ENCODE data around the gene ERN1.

ERN1 gene

DNA sequence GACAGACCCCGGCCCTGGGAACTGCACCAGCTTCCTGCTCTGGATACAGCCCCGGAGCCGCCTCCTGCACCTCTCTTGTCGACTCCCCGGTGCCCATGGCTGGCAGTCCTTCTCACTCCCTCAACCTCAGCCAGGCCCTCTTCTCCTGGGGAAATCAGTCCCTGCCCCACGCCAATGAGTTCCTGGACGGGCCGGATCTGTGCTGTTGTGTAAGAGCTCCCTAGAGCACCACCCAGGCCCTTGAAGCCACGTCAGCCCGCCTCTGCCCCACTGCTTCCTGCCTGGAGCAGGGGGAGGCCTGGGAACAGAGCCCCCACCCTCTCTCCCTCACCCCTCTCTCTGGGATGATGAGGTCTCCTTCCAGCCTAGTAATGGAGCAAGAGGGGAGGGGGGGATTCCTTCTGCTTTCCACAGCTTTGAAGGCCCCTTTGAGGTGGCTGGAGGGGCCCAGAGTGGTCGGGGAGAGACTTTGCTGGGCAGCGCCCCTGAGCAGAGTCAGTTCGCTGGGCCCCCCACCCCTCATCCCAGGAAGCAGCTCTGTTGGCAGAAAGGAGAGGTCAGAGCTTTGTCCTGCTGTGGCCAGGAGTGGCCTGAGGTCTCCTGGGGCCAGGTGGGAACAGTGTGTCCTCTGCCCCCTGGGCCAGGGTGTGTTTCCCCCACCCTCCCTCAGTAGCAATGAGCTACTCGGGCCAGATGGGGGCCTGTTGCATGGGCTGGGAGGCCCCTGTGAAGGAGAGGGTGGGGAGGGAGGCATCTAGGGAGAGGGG lies 128.0 kb downstream of the ERN1 start:
- DNase-seq, result no peak

DNA sequence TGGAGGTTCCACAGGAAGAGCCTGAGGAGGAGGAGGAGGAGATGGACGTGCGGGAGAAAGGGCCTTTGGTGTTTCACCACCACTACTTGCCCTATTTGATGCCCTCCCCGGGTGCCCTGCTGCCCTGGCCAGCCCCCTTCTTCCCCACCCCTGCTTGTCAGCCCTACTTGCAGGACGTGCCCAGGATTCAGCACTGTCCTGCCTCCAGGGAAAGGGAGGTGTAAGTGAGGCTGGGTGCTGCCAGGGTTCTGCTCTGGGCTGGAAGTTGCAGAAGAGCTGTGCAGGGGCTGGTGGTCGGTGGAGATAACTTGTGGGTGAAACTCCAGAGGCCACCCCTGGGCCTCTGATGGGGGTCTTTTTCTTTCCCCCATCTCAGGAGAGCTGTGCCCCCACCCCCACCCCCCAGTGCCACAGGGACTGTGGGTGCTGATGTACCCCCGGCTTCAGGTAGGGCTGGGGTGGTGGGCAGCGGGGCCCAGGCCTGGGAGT lies 128.8 kb downstream of the ERN1 start:
- no peak for DNase-seq

GRCh38 chr17:63999680-64000531 lies 130.0 kb downstream of the ERN1 start:
- no peak for DNase-seq

- DNase-seq, result no peak
Measured at GRCh38 chr17:63998721-63999679, 130.9 kb downstream of the ERN1 start.

GRCh38 chr17:63998050-63998720 lies 131.8 kb downstream of the ERN1 start, which contains the start of gene PRR29:
Gene PRR29, plus strand, starts transcription at chr17:63998351. Its CDS starts 14 bp downstream, at chr17:63998365.
- peak; percentile 74 to 78 for DNase-seq

DNA sequence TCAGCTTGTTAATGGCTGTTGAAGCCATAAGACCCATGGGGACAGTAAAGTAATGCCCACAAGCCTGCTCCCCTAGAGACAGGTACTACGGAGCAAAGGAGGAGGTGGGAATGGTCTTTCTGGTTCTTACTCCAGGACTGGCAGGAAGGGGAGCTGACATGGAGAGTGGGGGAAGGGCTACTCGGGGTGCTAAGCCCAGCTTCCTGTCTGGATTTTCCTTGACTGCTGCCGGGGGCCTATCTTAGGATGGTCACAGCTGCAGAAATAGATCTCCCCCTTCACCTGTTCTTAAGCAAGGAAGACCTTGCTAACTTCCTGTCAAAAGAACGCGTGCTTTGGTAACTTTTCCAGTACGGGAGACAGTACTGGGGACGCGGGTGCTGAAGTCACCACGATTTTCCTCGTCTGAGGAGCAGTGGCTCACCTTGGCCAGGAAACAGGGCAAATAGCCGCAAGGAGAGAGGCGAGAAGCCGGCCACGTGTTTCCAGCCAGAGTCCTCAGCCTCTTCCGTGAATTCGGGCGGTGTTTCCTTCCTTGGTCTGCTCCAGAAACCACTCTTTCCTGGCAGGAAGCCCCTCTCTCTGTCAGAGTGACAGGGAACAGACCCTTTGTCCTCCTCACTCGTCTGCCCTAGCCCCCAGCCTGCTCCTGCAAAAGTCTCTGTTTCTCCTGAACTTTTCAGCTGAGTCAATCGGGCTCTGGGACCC lies 132.4 kb downstream of the ERN1 start:
- no peak for DNase-seq

DNA sequence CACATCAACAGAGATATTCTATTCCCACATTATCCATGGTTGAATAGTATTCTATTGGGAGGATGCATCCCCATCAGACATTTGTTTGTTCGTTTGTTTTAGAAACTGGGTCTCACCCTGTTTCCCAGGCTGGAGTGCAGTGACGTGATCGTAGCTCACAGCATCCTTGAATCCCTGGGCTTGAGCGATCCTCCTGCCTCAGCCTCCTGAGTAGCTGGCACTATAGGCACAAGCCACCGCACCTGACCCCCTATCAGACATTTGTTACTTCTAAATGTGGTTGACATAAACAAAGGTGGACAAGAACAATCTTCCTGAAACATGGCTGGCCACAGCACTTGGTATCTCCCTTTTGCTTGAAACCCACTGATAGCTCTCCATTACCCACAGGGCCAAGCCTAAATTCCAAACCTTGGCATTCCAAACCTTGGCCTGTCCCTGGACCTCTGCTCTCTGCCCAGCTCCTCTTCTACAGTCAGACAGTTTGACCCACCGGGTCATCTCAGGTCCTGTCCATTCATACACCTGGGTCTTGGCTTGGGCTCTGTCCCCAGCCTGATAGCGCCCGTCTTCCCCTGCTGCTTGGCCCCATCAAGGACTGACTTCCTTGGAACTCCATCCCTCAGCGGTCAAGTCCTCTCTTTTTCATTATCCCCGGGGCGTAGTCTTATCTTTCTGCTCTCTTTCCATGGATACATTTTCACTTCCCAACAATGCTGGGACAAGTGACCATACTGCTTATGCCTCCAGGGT lies 133.3 kb downstream of the ERN1 start:
- no peak for DNase-seq

- no peak for DNase-seq
Measured at GRCh38 chr17:63995626-63996025, 134.3 kb downstream of the ERN1 start.

GRCh38 chr17:63993368-63993985 lies 136.5 kb downstream of the ERN1 start:
- DNase-seq, result no peak

- DNase-seq, result no peak
Measured at GRCh38 chr17:63991611-63992010, 138.3 kb downstream of the ERN1 start.

GRCh38 chr17:63989622-63990345 lies 140.2 kb downstream of the ERN1 start:
- no peak for DNase-seq
